IMR-90 (cell line): Measurements from ENCODE around the gene ANK2. TPM values are rescaled to one million over a fixed set of nuclear protein-coding genes. Genes with fewer than 3 reads are reported as not detected.

ENCODE experiments used
- ATAC-seq: fragments of 200-7000 bp; cut with Tn5 transposase; 2 replicates; pipeline ENCODE4 v1.9.1; 2020; ENCODE audit warnings: low read depth, mild to moderate bottlenecking, moderate library complexity
- BruUV-seq: library from RNA; stranded (reverse); fragments of 400-500 nt; replicated peaks from 2 replicates; lab custom pipeline; 2021; lab: Mats Ljungman, UMichigan
- CTCF ChIA-PET: fragments of 300-600 bp; formaldehyde crosslinking; extraction: SDS; loops from one replicate; lab custom pipeline; 2021; ENCODE audit warnings: antibody characterized with exemption; lab: Yijun Ruan, JAX
- POLR2A ChIA-PET: fragments of 300-600 bp; sonication (Branson Sonifier 250); formaldehyde crosslinking; loops from one replicate; lab custom pipeline; 2022; ENCODE audit warnings: antibody characterized with exemption; ENCODE audit not compliant: unreplicated experiment; lab: Charles Lee
- DNase-seq: peaks from one replicate; pipeline ENCODE4 v3.0.0; 2013
- H2AFZ ChIP-seq: replicated peaks from 2 replicates; pipeline ENCODE3; 2013; ENCODE audit warnings: low read length, mild to moderate bottlenecking; ENCODE audit not compliant: poor library complexity
- H2AK5ac ChIP-seq: 2 replicates; pipeline ENCODE4 v1.6.1; 2013; ENCODE audit warnings: low read depth, low read length, inconsistent platforms
- H2AK9ac ChIP-seq: replicated peaks from 2 replicates; pipeline ENCODE3; 2013; ENCODE audit warnings: mild to moderate bottlenecking, low read depth, low read length, moderate library complexity; ENCODE audit not compliant: poor library complexity
- H2BK120ac ChIP-seq: 2 replicates; pipeline ENCODE4 v1.6.1; 2013; ENCODE audit warnings: low read depth, low read length, inconsistent platforms
- H2BK15ac ChIP-seq: 3 replicates; pipeline ENCODE4 v1.6.1; 2013; ENCODE audit warnings: low read depth, low read length, inconsistent platforms
- H2BK20ac ChIP-seq: 2 replicates; pipeline ENCODE4 v1.6.1; 2013; ENCODE audit warnings: low read depth, mild to moderate bottlenecking, inconsistent platforms, low read length, moderate library complexity
- H2BK5ac ChIP-seq: 2 replicates; pipeline ENCODE4 v1.6.1; 2013; ENCODE audit warnings: mild to moderate bottlenecking, low read depth, low read length, inconsistent platforms; ENCODE audit not compliant: poor library complexity, severe bottlenecking
- H3K14ac ChIP-seq: replicated peaks from 2 replicates; pipeline ENCODE4 v1.6.1; 2013; ENCODE audit warnings: low read depth, low read length, inconsistent platforms
- H3K18ac ChIP-seq: 2 replicates; pipeline ENCODE4 v1.6.1; 2013; ENCODE audit warnings: low read depth, low read length, control low read depth
- H3K23ac ChIP-seq: 2 replicates; pipeline ENCODE4 v1.6.1; 2013; ENCODE audit warnings: low read depth, low read length, inconsistent platforms
- H3K27ac ChIP-seq: 2 replicates; pipeline ENCODE4 v1.5.1; 2013; ENCODE audit warnings: mild to moderate bottlenecking, control low read depth, low read length; ENCODE audit not compliant: insufficient read depth
- H3K27me3 ChIP-seq: 2 replicates; pipeline ENCODE4 v1.6.1; 2013; ENCODE audit warnings: low read length; ENCODE audit not compliant: control insufficient read depth, insufficient read depth
- H3K36me3 ChIP-seq: 2 replicates; pipeline ENCODE4 v1.6.1; 2013; ENCODE audit warnings: low read length, mixed read lengths; ENCODE audit not compliant: control insufficient read depth, insufficient read depth
- H3K4ac ChIP-seq: 2 replicates; pipeline ENCODE4 v1.6.1; 2013; ENCODE audit warnings: low read depth, low read length, inconsistent platforms
- H3K4me1 ChIP-seq: 2 replicates; pipeline ENCODE4 v1.6.1; 2013; ENCODE audit warnings: low read length, mixed read lengths; ENCODE audit not compliant: control insufficient read depth, insufficient read depth
- H3K4me2 ChIP-seq: 2 replicates; pipeline ENCODE4 v1.6.1; 2013; ENCODE audit warnings: low read depth, mild to moderate bottlenecking, control low read depth, low read length, moderate library complexity
- H3K4me3 ChIP-seq: 2 replicates; pipeline ENCODE4 v1.5.1; 2013; ENCODE audit warnings: low read depth, mild to moderate bottlenecking, control low read depth, low read length, moderate library complexity; ENCODE audit not compliant: insufficient read depth
- H3K56ac ChIP-seq: 2 replicates; pipeline ENCODE4 v1.6.1; 2013; ENCODE audit warnings: low read length, inconsistent platforms; ENCODE audit not compliant: insufficient read depth; ENCODE audit errors: extremely low read depth
- H3K79me1 ChIP-seq, 2 experiments: 2 replicates each; pipeline ENCODE4 v1.6.1; 2013; ENCODE audit warnings: low read length in 2 of 2, inconsistent platforms in 1 of 2, low read depth in 1 of 2
- H3K9ac ChIP-seq: 2 replicates; pipeline ENCODE4 v1.6.1; 2013; ENCODE audit warnings: low read depth, low read length, control low read depth
- H3K9me1 ChIP-seq: 2 replicates; pipeline ENCODE4 v1.6.1; 2013; ENCODE audit warnings: low read length, inconsistent platforms; ENCODE audit not compliant: insufficient read depth
- H3K9me3 ChIP-seq: 2 replicates; pipeline ENCODE4 v1.6.1; 2013; ENCODE audit warnings: low read length; ENCODE audit not compliant: control insufficient read depth, insufficient read depth
- H4K20me1 ChIP-seq: 2 replicates; pipeline ENCODE4 v1.6.1; 2013; ENCODE audit warnings: low read length, inconsistent platforms; ENCODE audit not compliant: insufficient read depth
- H4K5ac ChIP-seq: 2 replicates; pipeline ENCODE4 v1.6.1; 2013; ENCODE audit warnings: mild to moderate bottlenecking, low read depth, low read length, control low read depth
- H4K8ac ChIP-seq, 2 experiments: 2 replicates each; pipeline ENCODE4 v1.6.1; 2013; ENCODE audit warnings: low read depth in 2 of 2, low read length in 2 of 2, control low read depth in 1 of 2, inconsistent platforms in 1 of 2
- H4K91ac ChIP-seq: 2 replicates; pipeline ENCODE4 v1.6.1; 2013; ENCODE audit warnings: low read depth, low read length, inconsistent platforms; ENCODE audit not compliant: insufficient read depth
- BHLHE40 ChIP-seq: fragments of 150-350 bp; IDR thresholded peaks from 2 replicates; pipeline ENCODE4 v1.6.1; 2016; ENCODE audit warnings: mild to moderate bottlenecking, low read depth, low read length
- CEBPB ChIP-seq: IDR thresholded peaks from 2 replicates; pipeline ENCODE4 v1.6.1; 2012; ENCODE audit warnings: low read depth, low read length, improper control_type of control experiment
- CHD1 ChIP-seq: IDR thresholded peaks from 2 replicates; pipeline ENCODE4 v1.6.1; 2012; ENCODE audit warnings: low read depth, low read length, improper control_type of control experiment
- CTCF ChIP-seq: conservative IDR thresholded peaks from 2 replicates; pipeline ENCODE4 v1.5.1; 2012; ENCODE audit warnings: mild to moderate bottlenecking, low read depth, low read length, improper control_type of control experiment
- FOS ChIP-seq: fragments of 150-350 bp; IDR thresholded peaks from 2 replicates; pipeline ENCODE4 v1.6.1; 2016; ENCODE audit warnings: low read depth, low read length
- MAFK ChIP-seq: IDR thresholded peaks from 2 replicates; pipeline ENCODE4 v1.6.1; 2012; ENCODE audit warnings: low read depth, low read length, improper control_type of control experiment
- MAZ ChIP-seq: IDR thresholded peaks from 2 replicates; pipeline ENCODE4 v1.6.1; 2012; ENCODE audit warnings: low read depth, mild to moderate bottlenecking, low read length, improper control_type of control experiment, moderate library complexity, borderline replicate concordance
- MXI1 ChIP-seq: IDR thresholded peaks from 2 replicates; pipeline ENCODE4 v1.6.1; 2012; ENCODE audit warnings: low read depth, mild to moderate bottlenecking, low read length, moderate library complexity, borderline replicate concordance
- NFE2L2 ChIP-seq: fragments of 150-350 bp; IDR thresholded peaks from 2 replicates; pipeline ENCODE4 v1.6.1; 2016; ENCODE audit warnings: low read depth, mild to moderate bottlenecking, low read length
- POLR2A ChIP-seq: IDR thresholded peaks from 2 replicates; pipeline ENCODE4 v1.6.1; 2012; ENCODE audit warnings: mild to moderate bottlenecking, low read depth, low read length
- RAD21 ChIP-seq: IDR thresholded peaks from 2 replicates; pipeline ENCODE4 v1.6.1; 2012; ENCODE audit warnings: low read length, improper control_type of control experiment
- RCOR1 ChIP-seq: IDR thresholded peaks from 2 replicates; pipeline ENCODE4 v1.6.1; 2012; ENCODE audit warnings: mild to moderate bottlenecking, low read length, improper control_type of control experiment; ENCODE audit not compliant: insufficient replicate concordance
- RFX5 ChIP-seq: IDR thresholded peaks from 2 replicates; pipeline ENCODE4 v1.8.0; 2012; ENCODE audit warnings: low read depth, mild to moderate bottlenecking, low read length, moderate library complexity
- SMC3 ChIP-seq: fragments of 150-350 bp; IDR thresholded peaks from 2 replicates; pipeline ENCODE4 v1.6.1; 2016; ENCODE audit warnings: low read depth, mild to moderate bottlenecking, antibody characterized with exemption, low read length, moderate library complexity
- USF2 ChIP-seq: fragments of 150-350 bp; IDR thresholded peaks from 2 replicates; pipeline ENCODE4 v1.6.1; 2017; ENCODE audit warnings: mild to moderate bottlenecking, antibody characterized with exemption, low read length, low read depth
- WGBS, 2 experiments: methylation state at CpG; one replicate each; pipeline versions ENCODE4 v1.1.5 to v1.1.7; 2013; ENCODE audit warnings: missing lambda C conversion rate in 2 of 2; ENCODE audit not compliant: insufficient read length in 1 of 2; ENCODE audit errors: extremely low coverage in 2 of 2; 5-methylcytosine and 5-hydroxymethylcytosine counted together
- dilution Hi-C: fragments of 300-500 bp; cut with HindIII; formaldehyde crosslinking; loops from one replicate; pipeline ENCODE4 v1.14.3; 2018; ENCODE audit warnings: low sequenced_read_pairs; ENCODE audit not compliant: unreplicated experiment
- in situ Hi-C: fragments of 300-500 bp; cut with MboI; formaldehyde crosslinking; loops from 3 replicates; pipeline ENCODE4 v1.14.3; 2019; ENCODE audit warnings: low sequenced_read_pairs, inconsistent platforms, mixed read lengths
- intact Hi-C: fragments of 100-400 bp; cut with micrococcal nuclease; formaldehyde crosslinking; loops from 2 replicates; pipeline ENCODE4 v1.10.0; 2022
- polyA plus RNA-seq, 3 experiments: library from polyadenylated mRNA; depleted of rRNA; stranded (reverse); fragments of >200 nt; gene quantifications; 2 replicates each; pipeline ENCODE4 v1.2.3, GENCODE V29; 2012; ENCODE audit warnings: low replicate concordance in 1 of 3
- total RNA-seq: library from RNA; depleted of rRNA; stranded (reverse); fragments of >200 nt; gene quantifications from 2 replicates; pipeline ENCODE4 v1.2.3, GENCODE V29; 2012
- TF ChIP-seq, protein P1 (sequence below): fragments of 150-350 bp; IDR thresholded peaks from 2 replicates; pipeline ENCODE4 v1.6.1; 2016; ENCODE audit warnings: low read depth, mild to moderate bottlenecking, low read length, moderate library complexity, borderline replicate concordance

Gene ANK2
- total and polyA plus RNA-seq, 2 of the 4 experiments (the other 2 are of a cell fraction), result 0.82 to 6.6 TPM

DNA sequence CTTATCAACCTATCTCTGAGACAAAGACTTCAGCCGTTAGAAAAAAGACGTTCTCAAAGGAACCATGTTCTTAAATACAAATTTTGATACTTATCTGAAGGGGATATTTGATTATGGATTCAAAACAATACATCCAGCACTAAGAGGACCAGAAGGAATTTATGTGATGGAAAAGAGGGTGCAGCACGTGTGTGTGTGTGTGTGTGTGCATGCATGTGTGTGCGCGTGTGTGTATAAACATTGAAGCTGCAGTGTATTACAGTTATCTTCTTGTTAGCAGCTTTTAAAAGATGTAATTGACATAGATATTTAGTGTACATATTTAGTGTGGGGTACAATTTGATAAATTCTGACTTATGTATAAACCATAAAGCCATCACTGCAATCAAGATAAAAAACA lies 44.9 kb downstream of the ANK2 start:
- Histone ChIP-seq H4K20me1 (no peaks in the 10 kb centered on the region), H3K4ac (no peak overlapping the region), H4K8ac (no peak overlapping the region), H3K9me3 (no peaks in the 10 kb centered on the region), H3K79me1 (no peaks in the 10 kb centered on the region), H4K91ac (no peak overlapping the region), H3K27me3 (no peaks in the 10 kb centered on the region), H2AFZ (no peak overlapping the region), H3K4me3 (no peak overlapping the region), H2BK120ac (no peak overlapping the region), H2BK20ac (no peak overlapping the region), H3K18ac (no peak overlapping the region), H4K5ac (no peak overlapping the region), H2AK9ac (no peak overlapping the region), H3K23ac (no peak overlapping the region), H3K27ac (no peak overlapping the region), H3K36me3 (no peaks in the 10 kb centered on the region), H3K4me2 (no peak overlapping the region), H2AK5ac (no peak overlapping the region), H3K56ac (no peak overlapping the region), H3K9ac (no peak overlapping the region), H2BK5ac (no peak overlapping the region), H3K9me1 (no peaks in the 10 kb centered on the region), H2BK15ac (no peak overlapping the region), H3K14ac (no peak overlapping the region), H3K4me1 (no peaks in the 10 kb centered on the region)
- CTCF ChIA-PET, result no interaction called here
- BruUV-seq, result no TSS peak
- dilution Hi-C loops, result no loop called here
- POLR2A ChIA-PET, result no interaction called here
- ATAC-seq, result no peak
- no peak for DNase-seq
- WGBS, 2 experiments, result no CpG with 5 or more reads among the region's 5 CpGs
- intact Hi-C loops, result loop anchor here (5.0 kb wide), 1 partner anchor 327 kb away; no protein-coding TSS in a partner anchor
- in situ Hi-C loops, result no loop called here
- TF ChIP-seq CHD1, result no peak
- TF ChIP-seq FOS, result no peak
- TF ChIP-seq RAD21, result no peak
- TF ChIP-seq MAFK, result no peak
- TF ChIP-seq, protein P1, sequence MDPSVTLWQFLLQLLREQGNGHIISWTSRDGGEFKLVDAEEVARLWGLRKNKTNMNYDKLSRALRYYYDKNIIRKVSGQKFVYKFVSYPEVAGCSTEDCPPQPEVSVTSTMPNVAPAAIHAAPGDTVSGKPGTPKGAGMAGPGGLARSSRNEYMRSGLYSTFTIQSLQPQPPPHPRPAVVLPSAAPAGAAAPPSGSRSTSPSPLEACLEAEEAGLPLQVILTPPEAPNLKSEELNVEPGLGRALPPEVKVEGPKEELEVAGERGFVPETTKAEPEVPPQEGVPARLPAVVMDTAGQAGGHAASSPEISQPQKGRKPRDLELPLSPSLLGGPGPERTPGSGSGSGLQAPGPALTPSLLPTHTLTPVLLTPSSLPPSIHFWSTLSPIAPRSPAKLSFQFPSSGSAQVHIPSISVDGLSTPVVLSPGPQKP, result no peak
- TF ChIP-seq USF2, result no peak
- no peak for TF ChIP-seq MAZ
- no peak for TF ChIP-seq POLR2A
- TF ChIP-seq SMC3, result no peak
- TF ChIP-seq BHLHE40, result no peak
- no peak for TF ChIP-seq MXI1
- no peak for TF ChIP-seq NFE2L2
- no peak for TF ChIP-seq CEBPB
- TF ChIP-seq RFX5, result no peak
- no peak for TF ChIP-seq RCOR1
- TF ChIP-seq CTCF, result no peak
